Panc1 (cell line): ENCODE data around the gene PRDM7.

ENCODE experiments used
- POLR2AphosphoS5 ChIP-seq: IDR thresholded peaks from 2 replicates; pipeline ENCODE4 v1.6.1; 2012; ENCODE audit warnings: mild to moderate bottlenecking, low read depth, low read length, moderate library complexity
- TCF7L2 ChIP-seq: IDR thresholded peaks from 2 replicates; pipeline ENCODE4 v1.6.1; 2011; ENCODE audit warnings: mild to moderate bottlenecking, low read depth, low read length, inconsistent platforms
- TF ChIP-seq, protein P1 (sequence below): fragments of 450-650 bp; IDR thresholded peaks from 2 replicates; pipeline ENCODE4 v1.5.1; 2017; ENCODE audit warnings: mild to moderate bottlenecking
- TF ChIP-seq, protein P2 (sequence below), 2 experiments: IDR thresholded peaks; 2 replicates each; pipeline ENCODE4 v1.6.1; 2011 to 2012; ENCODE audit warnings: low read depth in 2 of 2, control low read depth in 1 of 2, low read length in 1 of 2, mild to moderate bottlenecking in 1 of 2, moderate library complexity in 1 of 2; ENCODE audit not compliant: insufficient read depth in 1 of 2

DNA sequence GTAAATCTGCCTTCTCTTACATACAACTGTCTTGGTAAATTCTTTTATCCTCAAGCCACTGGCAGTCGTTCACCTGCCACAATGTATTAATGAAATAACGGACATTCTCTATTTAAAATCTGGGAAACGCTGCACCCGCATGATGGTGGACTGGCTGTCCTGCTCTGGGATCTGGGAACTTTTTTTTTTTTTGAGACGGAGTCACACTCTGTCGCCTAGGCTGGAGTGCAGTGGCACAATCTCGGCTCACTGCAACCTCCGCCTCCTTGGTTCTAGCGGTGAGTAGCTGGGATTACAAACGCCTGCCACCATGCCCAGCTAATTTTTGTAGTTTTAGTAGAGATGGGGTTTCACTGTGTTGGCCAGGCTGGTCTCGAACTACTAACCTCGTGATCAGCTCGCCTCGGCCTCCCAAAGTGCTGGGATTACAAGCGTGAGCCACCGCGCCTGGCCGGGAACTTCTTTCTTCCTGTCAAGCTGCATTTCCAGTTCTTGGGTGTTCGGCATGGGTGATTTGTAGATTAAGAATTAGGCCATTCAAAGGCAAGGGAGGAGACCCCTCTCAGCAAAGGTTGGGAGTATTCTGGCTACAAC, 28.3 kb downstream of the PRDM7 start:
- TF ChIP-seq, protein P1, sequence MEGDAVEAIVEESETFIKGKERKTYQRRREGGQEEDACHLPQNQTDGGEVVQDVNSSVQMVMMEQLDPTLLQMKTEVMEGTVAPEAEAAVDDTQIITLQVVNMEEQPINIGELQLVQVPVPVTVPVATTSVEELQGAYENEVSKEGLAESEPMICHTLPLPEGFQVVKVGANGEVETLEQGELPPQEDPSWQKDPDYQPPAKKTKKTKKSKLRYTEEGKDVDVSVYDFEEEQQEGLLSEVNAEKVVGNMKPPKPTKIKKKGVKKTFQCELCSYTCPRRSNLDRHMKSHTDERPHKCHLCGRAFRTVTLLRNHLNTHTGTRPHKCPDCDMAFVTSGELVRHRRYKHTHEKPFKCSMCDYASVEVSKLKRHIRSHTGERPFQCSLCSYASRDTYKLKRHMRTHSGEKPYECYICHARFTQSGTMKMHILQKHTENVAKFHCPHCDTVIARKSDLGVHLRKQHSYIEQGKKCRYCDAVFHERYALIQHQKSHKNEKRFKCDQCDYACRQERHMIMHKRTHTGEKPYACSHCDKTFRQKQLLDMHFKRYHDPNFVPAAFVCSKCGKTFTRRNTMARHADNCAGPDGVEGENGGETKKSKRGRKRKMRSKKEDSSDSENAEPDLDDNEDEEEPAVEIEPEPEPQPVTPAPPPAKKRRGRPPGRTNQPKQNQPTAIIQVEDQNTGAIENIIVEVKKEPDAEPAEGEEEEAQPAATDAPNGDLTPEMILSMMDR: no peak
- TF ChIP-seq POLR2AphosphoS5: no peak
- TF ChIP-seq TCF7L2: no peak
- TF ChIP-seq, protein P2, sequence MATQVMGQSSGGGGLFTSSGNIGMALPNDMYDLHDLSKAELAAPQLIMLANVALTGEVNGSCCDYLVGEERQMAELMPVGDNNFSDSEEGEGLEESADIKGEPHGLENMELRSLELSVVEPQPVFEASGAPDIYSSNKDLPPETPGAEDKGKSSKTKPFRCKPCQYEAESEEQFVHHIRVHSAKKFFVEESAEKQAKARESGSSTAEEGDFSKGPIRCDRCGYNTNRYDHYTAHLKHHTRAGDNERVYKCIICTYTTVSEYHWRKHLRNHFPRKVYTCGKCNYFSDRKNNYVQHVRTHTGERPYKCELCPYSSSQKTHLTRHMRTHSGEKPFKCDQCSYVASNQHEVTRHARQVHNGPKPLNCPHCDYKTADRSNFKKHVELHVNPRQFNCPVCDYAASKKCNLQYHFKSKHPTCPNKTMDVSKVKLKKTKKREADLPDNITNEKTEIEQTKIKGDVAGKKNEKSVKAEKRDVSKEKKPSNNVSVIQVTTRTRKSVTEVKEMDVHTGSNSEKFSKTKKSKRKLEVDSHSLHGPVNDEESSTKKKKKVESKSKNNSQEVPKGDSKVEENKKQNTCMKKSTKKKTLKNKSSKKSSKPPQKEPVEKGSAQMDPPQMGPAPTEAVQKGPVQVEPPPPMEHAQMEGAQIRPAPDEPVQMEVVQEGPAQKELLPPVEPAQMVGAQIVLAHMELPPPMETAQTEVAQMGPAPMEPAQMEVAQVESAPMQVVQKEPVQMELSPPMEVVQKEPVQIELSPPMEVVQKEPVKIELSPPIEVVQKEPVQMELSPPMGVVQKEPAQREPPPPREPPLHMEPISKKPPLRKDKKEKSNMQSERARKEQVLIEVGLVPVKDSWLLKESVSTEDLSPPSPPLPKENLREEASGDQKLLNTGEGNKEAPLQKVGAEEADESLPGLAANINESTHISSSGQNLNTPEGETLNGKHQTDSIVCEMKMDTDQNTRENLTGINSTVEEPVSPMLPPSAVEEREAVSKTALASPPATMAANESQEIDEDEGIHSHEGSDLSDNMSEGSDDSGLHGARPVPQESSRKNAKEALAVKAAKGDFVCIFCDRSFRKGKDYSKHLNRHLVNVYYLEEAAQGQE (IDR thresholded peaks at IDR 0.05; ENCODE audit: insufficient read depth in 1 of 2, low read depth in 2 of 2, low read length in 1 of 2): no peak
